GM21381 (cell line): ENCODE measurements around the gene PDCD11.
"Not testable (repeated sequence)": the region's sequence is repeated elsewhere in the genome, so short reads cannot be mapped to it uniquely, and the experiment has no call there.

ENCODE experiments used
- ATAC-seq: cut with Tn5 transposase; IDR thresholded peaks from one replicate; pipeline ENCODE4 v1.9.1; 2021; ENCODE audit warnings: mild to moderate bottlenecking, moderate library complexity; ENCODE audit not compliant: unreplicated experiment

The PDCD11 gene

GRCh38 chr10:103470761-103471653, 74.6 kb downstream of the PDCD11 start:
- peak; percentile 67 for ATAC-seq

DNA sequence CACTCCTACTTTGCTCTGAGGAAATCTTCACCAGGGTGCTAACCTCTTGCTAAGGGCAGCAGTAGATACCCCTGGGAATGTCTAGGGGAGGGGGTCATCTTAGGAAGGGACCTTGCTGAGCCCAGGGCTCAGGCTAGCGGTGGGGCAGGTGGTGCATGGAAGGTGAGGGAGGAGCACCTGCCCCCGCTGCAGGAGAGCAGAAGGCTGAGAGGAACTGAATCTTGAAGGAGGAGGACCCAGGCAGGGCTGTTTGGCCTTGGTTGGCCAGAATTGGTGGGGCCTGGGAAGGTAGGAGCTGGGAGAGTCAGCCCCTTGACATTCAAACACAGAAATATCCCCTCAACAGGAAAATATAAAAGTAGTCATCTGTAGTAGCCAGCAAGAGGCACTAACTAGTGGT, 75.6 kb downstream of the PDCD11 start:
- no peak for ATAC-seq

- no peak for ATAC-seq
Observed at GRCh38 chr10:103473261-103473671, 76.8 kb downstream of the PDCD11 start.

DNA sequence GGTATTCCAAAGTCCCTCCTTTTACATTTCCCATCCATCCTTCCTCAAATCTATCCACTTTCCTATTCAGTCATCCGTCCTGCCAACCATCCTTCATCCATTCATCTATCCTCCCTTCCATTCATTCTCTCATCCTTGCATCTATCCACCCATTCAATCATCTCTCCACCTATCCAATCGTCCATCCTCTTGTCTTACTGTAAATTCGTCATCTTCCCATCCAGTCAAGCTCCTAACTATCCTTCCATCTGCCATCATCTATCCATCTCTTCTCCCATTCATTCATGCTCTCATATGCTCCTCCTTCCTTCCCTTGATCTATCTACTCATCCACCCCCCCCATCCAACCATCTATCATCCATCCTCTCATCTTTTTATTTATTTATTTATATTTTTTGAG, 77.7 kb downstream of the PDCD11 start:
- no peak for ATAC-seq

DNA sequence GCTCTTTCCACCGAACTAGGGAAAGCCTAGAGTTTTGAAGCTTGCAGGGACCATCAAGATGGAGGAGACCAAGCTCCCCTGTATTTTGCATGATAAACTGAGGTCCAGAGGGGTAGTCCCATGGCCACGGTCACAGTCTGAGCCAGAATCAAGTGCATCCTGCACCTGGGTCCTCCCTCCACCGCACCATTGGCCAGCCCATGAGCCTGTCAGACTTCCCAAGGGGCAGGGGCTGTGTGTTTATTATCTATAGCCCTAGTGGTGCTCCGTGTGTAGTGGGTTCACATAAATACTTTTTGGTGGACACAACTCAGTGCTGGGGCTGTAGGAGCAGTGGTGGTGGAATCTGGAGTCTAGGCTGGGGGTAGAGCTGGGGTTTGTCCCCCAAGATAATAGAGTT, 79.0 kb downstream of the PDCD11 start:
- ATAC-seq: no peak

GRCh38 chr10:103476046-103476768, 79.8 kb downstream of the PDCD11 start:
- ATAC-seq: no peak

DNA sequence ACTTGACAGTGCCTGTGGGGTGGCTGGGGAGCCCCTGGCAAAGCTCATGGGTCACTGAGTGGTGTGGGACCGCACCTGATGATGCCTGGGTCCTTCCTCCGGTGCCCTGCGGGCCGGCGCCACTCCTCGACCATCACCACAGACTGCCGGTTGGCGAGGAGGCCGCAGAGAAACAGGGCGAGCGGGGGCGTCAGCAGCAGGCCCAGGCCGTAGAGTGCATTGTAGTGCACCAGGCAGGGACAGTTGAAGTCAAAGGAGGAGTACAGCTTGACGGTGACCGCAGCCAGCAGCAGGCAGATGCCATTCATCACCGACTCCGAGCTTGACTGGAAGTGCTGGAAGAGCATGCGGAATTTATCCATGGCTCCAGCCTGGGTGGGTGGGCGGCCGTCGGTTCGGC, 82.2 kb downstream of the PDCD11 start:
- ATAC-seq: no peak

GRCh38 chr10:103479135-103479534, 82.7 kb downstream of the PDCD11 start, which contains the start of gene CALHM3:
CALHM3 (minus strand) TSS chr10:103479240; CDS start chr10:103479032, 208 bp downstream.
- ATAC-seq: no peak

- no peak for ATAC-seq
Observed at GRCh38 chr10:103480521-103480920, 84.1 kb downstream of the PDCD11 start.

GRCh38 chr10:103481974-103482531, 85.6 kb downstream of the PDCD11 start:
- no peak for ATAC-seq

GRCh38 chr10:103486635-103487409, 90.4 kb downstream of the PDCD11 start:
- not testable (repeated sequence) for ATAC-seq

GRCh38 chr10:103487410-103487708, 90.9 kb downstream of the PDCD11 start:
- ATAC-seq: no peak

DNA sequence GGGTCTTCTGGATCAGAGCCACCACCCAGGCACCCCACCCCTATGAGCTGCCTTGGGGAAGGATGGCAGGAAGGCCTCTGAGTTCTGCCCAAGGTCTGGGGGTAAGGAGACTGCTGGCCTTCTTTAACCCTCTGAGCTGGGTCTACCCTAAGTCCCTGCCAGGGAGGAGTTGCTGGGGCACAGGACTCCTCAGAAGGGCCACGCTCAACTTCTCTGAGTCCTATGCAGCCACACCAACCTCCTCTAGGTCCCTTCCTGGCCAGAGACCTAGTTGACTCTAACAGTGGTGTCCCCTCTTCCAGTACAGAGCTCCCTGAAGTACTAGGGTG, 94.5 kb downstream of the PDCD11 start:
- no peak for ATAC-seq

GRCh38 chr10:103491729-103492364, 95.4 kb downstream of the PDCD11 start:
- no peak for ATAC-seq

DNA sequence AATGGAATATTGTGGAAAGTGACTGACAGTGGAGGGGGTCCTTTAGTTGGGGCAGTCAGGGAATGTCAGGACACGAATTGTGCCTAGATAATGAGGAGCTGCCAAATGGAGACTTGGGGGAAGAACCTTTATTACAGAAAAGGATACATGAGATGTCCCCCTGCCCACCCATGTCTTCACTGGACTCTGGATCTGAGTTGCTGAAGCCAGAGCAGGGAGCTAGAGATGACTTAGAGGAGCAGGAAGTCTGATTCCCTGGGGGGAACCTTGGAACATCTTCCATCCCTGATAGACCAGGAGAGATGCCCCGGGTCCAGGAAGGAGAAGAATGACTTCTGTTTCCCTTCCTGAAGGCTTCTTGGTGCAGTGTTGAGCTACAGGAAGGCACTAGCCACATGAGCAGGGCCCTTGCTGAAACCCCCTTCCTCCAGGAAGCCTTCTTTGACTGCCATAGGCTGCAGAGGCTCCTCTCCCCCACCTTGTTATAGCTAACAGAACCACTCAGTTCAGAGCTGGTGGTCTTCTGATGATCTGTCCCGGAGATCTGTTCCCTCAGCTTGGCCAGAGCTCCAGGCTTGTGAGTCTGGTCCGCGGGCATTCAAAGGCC, 96.3 kb downstream of the PDCD11 start:
- ATAC-seq: no peak

DNA sequence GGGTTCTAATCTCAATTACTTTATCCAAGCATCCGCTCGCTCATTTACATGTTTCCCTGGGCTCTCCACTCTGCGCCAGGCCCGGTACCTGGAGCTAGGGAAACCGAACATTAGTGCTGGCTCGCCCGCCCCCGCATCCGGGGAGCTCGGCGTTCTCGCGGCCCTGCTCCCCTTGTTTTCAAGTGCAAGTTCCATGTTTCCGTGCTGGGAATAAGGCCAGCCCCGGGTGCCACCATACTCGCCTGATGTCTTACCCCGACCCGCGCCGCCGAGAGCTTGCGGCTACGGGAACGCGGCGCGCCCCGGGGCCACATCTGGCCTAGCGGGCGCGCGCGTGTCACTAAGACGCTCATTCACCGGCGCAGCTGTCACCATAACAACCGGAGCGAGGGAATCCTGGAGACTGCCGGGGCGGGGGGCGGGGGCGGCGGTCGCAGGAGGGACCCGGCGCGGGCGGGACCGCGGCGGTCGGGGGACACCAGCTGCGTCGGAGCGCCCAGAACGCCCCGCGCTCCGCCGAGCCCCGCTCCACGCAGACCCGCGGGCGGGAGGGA, 97.0 kb downstream of the PDCD11 start, which contains the start of gene NEURL1:
TSS of gene NEURL1 (plus strand) at position 344 of the 554 bp plus-strand sequence. CDS start 683 bp downstream, outside the sequence.
- ATAC-seq: no peak

DNA sequence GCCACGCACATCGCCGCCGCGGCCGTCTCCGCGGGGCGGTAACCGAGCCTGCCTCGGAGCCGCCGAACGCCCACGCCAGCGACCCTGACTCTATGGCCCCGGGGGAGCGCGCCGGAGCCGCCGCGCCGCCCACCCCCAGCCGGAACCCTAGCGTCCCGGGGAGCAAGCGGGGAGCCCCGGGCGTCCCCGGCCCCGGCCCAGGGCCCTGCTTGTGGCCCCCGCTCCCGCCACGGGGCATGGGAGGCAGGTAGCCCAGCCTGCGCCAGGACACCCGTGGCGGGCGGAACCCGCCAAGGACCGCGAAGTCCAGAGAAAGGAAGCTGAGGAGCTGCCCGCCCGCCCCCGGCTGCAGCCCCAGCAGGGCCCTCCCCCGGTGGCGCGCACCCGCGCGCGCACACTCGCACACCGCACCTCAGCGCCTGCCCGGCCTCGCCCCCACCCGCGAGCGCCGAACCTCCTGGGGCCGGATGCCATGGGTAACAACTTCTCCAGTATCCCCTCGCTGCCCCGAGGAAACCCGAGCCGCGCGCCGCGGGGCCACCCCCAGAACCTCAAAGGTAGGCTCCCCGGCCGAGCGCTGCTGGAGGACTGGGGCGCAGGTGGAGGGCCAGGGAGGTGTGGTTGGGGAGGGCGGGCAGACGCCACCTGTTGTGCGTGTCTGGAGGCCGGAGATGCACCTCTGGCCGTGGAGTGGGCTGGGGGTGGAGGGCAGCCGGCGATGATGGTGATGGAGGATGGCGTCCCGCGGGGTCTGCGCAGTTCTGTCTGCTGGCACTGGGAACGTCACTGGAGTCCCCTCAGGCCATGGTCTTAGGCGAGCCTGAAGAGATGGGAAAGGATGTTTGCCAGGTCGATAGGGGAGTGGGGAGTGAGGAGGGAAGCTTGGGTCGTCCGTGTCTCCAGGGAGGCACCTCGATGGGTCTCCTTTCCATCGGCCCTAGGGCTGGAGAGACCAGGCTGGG, 97.8 kb downstream of the PDCD11 start:
- no peak for ATAC-seq

GRCh38 chr10:103495321-103495720, 98.9 kb downstream of the PDCD11 start:
- ATAC-seq: no peak
